GM18499 (cell line): ENCODE results near the gene NBR1.
"Not testable (repeated sequence)": the region's sequence is repeated elsewhere in the genome, so short reads cannot be mapped to it uniquely, and the experiment has no call there.

ENCODE experiments used
- ATAC-seq: cut with Tn5 transposase; IDR thresholded peaks from one replicate; pipeline ENCODE4 v1.9.1; 2021; ENCODE audit warnings: moderate number of reproducible peaks; ENCODE audit not compliant: insufficient read depth, unreplicated experiment

Gene NBR1

GRCh38 chr17:43170766-43171585 is at the start of gene NBR1:
Gene NBR1 (plus strand): TSS chr17:43171214. CDS start chr17:43175800, 4,586 bp downstream.
- peak; percentile 51 for ATAC-seq

DNA sequence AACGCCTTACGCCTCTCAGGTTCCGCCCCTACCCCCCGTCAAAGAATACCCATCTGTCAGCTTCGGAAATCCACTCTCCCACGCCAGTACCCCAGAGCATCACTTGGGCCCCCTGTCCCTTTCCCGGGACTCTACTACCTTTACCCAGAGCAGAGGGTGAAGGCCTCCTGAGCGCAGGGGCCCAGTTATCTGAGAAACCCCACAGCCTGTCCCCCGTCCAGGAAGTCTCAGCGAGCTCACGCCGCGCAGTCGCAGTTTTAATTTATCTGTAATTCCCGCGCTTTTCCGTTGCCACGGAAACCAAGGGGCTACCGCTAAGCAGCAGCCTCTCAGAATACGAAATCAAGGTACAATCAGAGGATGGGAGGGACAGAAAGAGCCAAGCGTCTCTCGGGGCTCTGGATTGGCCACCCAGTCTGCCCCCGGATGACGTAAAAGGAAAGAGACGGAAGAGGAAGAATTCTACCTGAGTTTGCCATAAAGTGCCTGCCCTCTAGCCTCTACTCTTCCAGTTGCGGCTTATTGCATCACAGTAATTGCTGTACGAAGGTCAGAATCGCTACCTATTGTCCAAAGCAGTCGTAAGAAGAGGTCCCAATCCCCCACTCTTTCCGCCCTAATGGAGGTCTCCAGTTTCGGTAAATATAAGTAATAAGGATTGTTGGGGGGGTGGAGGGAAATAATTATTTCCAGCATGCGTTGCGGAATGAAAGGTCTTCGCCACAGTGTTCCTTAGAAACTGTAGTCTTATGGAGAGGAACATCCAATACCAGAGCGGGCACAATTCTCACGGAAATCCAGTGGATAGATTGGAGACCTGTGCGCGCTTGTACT is 45.7 kb upstream of the NBR1 start, which contains the start of gene BRCA1:
TSS of gene BRCA1 (minus strand) at position 232 of the 834 bp plus-strand sequence. CDS start 1,268 bp downstream, outside the sequence.
- peak; percentile 92 for ATAC-seq

- no peak for ATAC-seq
Observed at GRCh38 chr17:43125967-43126910, 44.8 kb upstream of the NBR1 start.

DNA sequence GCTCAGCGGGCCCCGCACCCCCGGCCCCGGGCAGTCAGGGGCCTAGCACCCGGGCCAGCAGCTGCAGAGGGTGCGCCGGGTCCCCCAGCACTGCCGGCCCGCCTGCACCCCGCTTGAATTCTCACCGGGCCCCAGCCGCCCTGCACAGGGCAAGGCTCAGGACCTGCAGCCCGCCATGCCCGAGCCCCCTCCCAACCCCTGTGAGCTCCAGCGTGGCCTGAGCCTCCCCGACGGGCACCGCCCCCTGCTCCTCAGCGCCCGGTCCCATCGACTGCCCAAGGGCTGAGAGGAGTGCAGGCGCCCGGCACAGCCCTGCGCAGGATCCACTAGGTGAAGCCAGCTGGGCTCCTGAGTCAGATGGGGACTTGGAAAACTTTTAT is 44.1 kb upstream of the NBR1 start:
- no peak for ATAC-seq

DNA sequence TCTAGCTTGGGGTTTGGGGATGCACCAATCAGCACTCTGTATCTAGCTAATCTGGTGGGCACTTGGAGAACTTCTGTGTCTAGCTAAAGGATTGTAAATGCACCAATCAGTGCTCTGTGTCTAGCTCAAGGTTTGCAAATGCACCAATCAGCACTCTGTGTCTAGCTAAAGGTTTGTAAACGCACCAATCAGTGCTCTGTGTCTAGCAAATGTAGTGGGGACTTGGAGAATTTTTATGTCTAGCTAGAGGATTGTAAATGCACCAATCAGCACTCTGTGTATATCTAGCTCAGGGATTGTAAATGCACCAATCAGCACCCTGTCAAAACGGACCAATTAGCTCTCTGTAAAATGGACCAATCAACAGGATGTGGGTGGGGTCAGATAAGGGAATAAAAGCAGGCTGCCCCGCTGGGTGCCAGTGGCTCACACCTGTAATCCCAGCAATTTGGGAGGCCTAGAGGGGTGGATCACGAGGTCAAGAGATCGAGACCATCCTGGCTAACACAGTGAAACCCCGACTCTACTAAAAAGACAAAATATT is 43.6 kb upstream of the NBR1 start:
- ATAC-seq = not testable (repeated sequence)

- no peak for ATAC-seq
Observed at GRCh38 chr17:43129671-43130010, 41.4 kb upstream of the NBR1 start.

- no peak for ATAC-seq
Observed at GRCh38 chr17:43132117-43132516, 38.9 kb upstream of the NBR1 start.

GRCh38 chr17:43133439-43133838 is 37.6 kb upstream of the NBR1 start:
- ATAC-seq = not testable (repeated sequence)

- ATAC-seq = no peak
Observed at GRCh38 chr17:43134774-43135453, 36.1 kb upstream of the NBR1 start.

DNA sequence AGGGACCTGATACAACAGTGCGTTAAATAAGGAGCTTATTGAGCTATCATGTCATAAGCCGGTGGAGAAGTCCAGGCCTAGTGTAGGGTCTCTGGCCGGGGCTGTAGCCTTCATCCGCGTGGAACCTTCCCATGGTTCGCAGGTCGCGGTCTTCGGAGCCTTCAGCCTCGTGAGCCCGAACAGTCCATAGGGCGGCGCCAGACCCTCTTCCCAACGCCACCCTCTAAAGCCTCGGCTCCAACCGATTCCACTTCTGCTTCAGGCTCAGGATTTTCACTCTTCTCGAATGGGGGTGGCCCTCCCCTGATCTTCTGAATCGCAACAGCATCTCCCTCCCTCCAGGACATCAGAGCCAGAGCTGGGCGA is 35.6 kb upstream of the NBR1 start:
- ATAC-seq = no peak

- not testable (repeated sequence) for ATAC-seq
Observed at GRCh38 chr17:43136574-43136973, 34.4 kb upstream of the NBR1 start.

DNA sequence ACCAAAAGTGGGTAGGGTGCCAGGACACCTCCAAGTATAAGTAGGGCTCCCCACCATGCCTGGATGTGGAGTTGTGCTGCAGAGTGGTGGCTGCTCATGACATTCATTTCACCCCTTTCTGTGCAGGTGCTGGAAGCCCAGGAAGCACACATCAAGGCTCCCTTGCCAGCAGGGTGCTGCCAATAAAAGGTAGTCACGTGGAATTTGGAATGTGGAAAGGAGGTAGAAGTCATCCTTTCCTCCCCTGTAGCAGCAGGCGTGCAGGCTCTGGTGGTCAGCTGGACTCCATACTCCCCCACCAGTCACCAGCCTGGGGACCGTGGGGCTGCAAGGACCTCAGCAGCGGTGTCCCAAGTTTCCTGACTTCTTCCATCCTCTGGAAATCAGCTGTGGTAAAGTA is 32.5 kb upstream of the NBR1 start:
- ATAC-seq = not testable (repeated sequence)

- no peak for ATAC-seq
Observed at GRCh38 chr17:43140396-43141332, 30.4 kb upstream of the NBR1 start.

GRCh38 chr17:43142153-43142552 is 28.9 kb upstream of the NBR1 start:
- ATAC-seq = no peak

- ATAC-seq = no peak
Observed at GRCh38 chr17:43143201-43143600, 27.8 kb upstream of the NBR1 start.

DNA sequence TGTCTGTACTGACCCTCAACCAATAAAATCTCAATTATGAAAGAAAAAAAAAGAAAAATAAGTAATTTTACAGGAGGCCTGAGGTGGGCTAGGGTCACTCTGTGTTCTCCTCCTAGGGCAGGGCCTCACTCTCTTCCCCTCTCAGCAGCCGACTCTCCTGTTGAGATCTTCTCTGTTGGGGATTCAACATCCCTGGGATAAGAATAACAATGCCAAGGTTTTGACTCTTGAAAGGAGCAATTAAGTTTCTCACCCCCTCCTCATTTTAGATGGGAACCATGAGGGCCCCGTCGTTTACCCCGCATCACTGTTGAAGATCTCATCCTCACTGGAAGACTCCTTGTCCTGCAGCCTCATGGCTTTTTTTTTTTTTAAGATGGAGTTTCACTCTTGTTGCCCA is 24.4 kb upstream of the NBR1 start:
- ATAC-seq = no peak

DNA sequence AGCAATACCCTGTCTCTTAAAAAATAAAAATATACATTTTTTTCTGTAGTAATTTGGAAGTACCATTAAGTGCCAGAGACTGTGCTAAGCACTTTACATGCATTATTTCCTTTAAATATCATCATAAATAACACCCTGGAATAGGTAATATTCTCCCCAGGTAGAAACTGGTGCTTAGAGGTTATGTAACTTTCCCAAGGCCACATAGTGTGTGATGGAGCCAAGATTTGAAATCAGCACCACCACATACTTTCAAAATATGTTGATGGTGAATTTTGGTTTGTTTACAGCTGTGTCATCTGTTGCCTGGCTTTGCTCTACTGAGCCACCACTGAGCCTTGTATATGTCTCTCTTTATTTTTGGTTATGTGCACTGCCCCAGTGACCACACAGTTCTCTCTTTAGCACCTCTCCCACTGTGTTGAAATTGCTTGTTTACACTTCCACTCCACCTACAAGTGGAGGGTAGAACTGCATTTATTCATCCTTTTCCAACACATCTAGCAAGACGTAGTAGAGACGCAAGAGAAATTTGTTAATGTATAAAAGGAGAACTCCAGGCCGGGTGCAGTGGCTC is 19.0 kb upstream of the NBR1 start:
- ATAC-seq = no peak

- not testable (repeated sequence) for ATAC-seq
Observed at GRCh38 chr17:43153197-43153835, 17.7 kb upstream of the NBR1 start.
